Measurements from ENCODE around the gene BBX. TPM values are rescaled to one million over a fixed set of nuclear protein-coding genes. Genes with fewer than 3 reads are reported as not detected.

The BBX gene
- total RNA-seq, 4 donors from 2014 or later, result 33.0 to 46.3 (median 36.7) TPM

GRCh38 chr3:107542665-107543064 is 19.9 kb downstream of the BBX start:
- DNase-seq, result no peak
- H3K27me3 ChIP-seq, result no peaks in the 10 kb centered on the region
- H3K4me1 ChIP-seq, result no peaks in the 10 kb centered on the region
- no peak overlapping the region for H3K27ac ChIP-seq
- no peaks in the 10 kb centered on the region for H3K9me3 ChIP-seq
- no peak overlapping the region for H3K4me3 ChIP-seq
- H3K36me3 ChIP-seq, result no peaks in the 10 kb centered on the region
- TF ChIP-seq POLR2A (IDR thresholded peaks at IDR 0.05), result no peak

GRCh38 chr3:107543666-107544065 is 20.9 kb downstream of the BBX start:
- Histone ChIP-seq H3K27ac (no peak overlapping the region), H3K4me3 (no peak overlapping the region), H3K36me3 (no peaks in the 10 kb centered on the region), H3K4me1 (no peaks in the 10 kb centered on the region), H3K9me3 (no peaks in the 10 kb centered on the region), H3K27me3 (no peaks in the 10 kb centered on the region)
- TF ChIP-seq POLR2A (IDR thresholded peaks at IDR 0.05) (no peak), CTCF (IDR thresholded peaks at IDR 0.05) (peak in 3 of 6 experiments; percentile 39 to 44 (median 43))
- DNase-seq, result no peak

- TF ChIP-seq POLR2A (IDR thresholded peaks at IDR 0.05) (no peak), CTCF (IDR thresholded peaks at IDR 0.05) (no peak)
- Histone ChIP-seq H3K4me1 (no peaks in the 10 kb centered on the region), H3K27ac (no peak overlapping the region), H3K9me3 (no peaks in the 10 kb centered on the region), H3K36me3 (no peaks in the 10 kb centered on the region), H3K27me3 (no peaks in the 10 kb centered on the region), H3K4me3 (no peak overlapping the region)
- no peak for DNase-seq
These were observed 22.9 kb downstream of the BBX start for GRCh38 chr3:107545680-107546120.

DNA sequence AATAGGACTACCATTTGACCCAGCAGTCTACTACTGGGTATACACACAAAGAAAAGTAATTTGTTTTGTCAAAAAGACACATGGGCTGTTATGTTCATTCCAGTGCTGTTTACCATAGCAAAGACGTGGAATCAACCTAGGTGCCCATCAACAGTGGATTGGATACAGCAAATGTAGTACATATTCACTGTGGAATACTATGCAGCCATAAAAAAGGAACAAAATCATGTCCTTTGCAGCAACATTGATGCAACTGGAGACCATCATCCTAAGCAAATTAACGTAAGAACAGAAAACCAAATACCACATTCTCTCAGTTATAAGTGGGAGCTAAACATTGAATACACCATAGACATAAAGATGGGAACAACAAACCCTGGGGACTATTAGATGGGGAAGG is 25.8 kb downstream of the BBX start:
- Histone ChIP-seq H3K27ac (no peak overlapping the region), H3K4me3 (no peak overlapping the region), H3K9me3 (no peaks in the 10 kb centered on the region), H3K27me3 (no peaks in the 10 kb centered on the region), H3K36me3 (no peaks in the 10 kb centered on the region), H3K4me1 (no peaks in the 10 kb centered on the region)
- TF ChIP-seq CTCF (IDR thresholded peaks at IDR 0.05), result no peak
- no peak for TF ChIP-seq POLR2A (IDR thresholded peaks at IDR 0.05)
- DNase-seq, result no peak

GRCh38 chr3:107555359-107555758 is 32.6 kb downstream of the BBX start:
- H3K9me3 ChIP-seq, result no peaks in the 10 kb centered on the region
- DNase-seq, result no peak

DNA sequence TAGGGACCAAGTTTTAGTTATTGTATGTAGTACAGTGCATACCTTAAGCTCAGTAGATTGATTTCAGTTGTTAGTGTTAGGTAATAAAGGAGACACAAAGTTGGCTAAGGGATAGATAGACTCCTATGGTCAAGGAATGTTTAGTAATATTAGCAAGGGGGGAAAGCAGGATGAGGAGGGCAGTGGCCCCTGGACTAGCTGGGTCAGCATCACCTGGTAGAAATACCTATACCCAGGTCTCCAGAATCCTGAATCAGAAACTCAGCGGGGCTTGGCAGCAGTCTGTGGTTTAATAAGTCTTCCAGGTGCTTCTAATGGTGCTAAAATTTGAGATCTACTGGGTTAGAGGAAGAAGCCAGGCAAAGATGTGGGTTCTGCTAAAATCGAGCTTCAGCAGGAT is 35.0 kb downstream of the BBX start:
- no peaks in the 10 kb centered on the region for H3K4me1 ChIP-seq
- H3K27ac ChIP-seq, result no peak overlapping the region
- H3K27me3 ChIP-seq, result no peaks in the 10 kb centered on the region
- H3K4me3 ChIP-seq, result no peak overlapping the region
- TF ChIP-seq CTCF (IDR thresholded peaks at IDR 0.05) (no peak), POLR2A (IDR thresholded peaks at IDR 0.05) (no peak)
- no peaks in the 10 kb centered on the region for H3K36me3 ChIP-seq
- H3K9me3 ChIP-seq, result no peaks in the 10 kb centered on the region
- DNase-seq, result no peak

More at GRCh38 chr3:107555359-107555758, 32.6 kb downstream of the BBX start:
- no peaks in the 10 kb centered on the region for H3K27me3 ChIP-seq
- no peaks in the 10 kb centered on the region for H3K36me3 ChIP-seq
- H3K4me1 ChIP-seq, result no peaks in the 10 kb centered on the region
- TF ChIP-seq CTCF (IDR thresholded peaks at IDR 0.05) (no peak), POLR2A (IDR thresholded peaks at IDR 0.05) (no peak)
- H3K27ac ChIP-seq, result no peak overlapping the region
- H3K4me3 ChIP-seq, result no peak overlapping the region
